Endothelial cell of umbilical vein (primary cell): ENCODE results near the gene SLC23A1.

Experiments
- GATA2 ChIP-seq: IDR thresholded peaks from 2 replicates; pipeline ENCODE4 v1.7.0; 2011; ENCODE audit warnings: low read depth, mild to moderate bottlenecking, moderate library complexity, mixed read lengths, low read length; ENCODE audit not compliant: insufficient read length, insufficient read depth
- POLR2AphosphoS5 ChIP-seq: IDR thresholded peaks from 2 replicates; pipeline ENCODE4 v1.6.1; 2012; ENCODE audit warnings: low read depth, mild to moderate bottlenecking, control low read depth, low read length, moderate library complexity; ENCODE audit not compliant: insufficient read depth
- TF ChIP-seq, protein P1 (sequence below), 2 donors: IDR thresholded peaks; 1 replicate in 1 of 2; 2 replicates in 1 of 2; pipeline ENCODE4 v1.5.1; 2011; ENCODE audit warnings: low read length in 2 of 2, mild to moderate bottlenecking in 2 of 2, moderate library complexity in 2 of 2, control low read depth in 1 of 2, inconsistent platforms in 1 of 2, low read depth in 1 of 2; ENCODE audit not compliant: insufficient read depth in 1 of 2; ENCODE audit errors: extremely low read depth in 1 of 2

DNA sequence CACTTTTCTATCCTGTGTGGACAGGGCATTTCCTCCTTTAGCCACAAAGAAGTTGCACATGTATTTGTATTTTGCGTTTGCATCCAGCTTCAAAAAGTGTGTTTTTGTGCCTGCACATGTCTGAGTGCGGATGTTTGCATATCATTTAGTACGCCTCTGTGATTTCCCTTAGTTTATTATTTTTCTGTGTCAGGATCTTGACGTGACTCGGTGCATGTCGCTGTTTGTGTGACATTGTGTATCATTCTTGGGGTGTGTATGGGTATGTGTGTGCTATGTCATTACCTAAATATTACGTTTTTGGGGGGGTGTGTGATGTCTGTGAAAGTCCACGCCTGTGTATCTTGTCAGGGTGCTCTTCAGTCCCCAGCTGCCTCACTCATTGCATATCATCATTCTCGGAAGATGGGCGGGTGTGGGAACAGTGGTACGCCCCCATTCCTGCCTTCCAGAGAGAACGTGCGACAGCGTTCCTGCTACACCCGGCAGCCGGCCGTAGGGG, 41.9 kb downstream of the SLC23A1 start:
- TF ChIP-seq, protein P1, sequence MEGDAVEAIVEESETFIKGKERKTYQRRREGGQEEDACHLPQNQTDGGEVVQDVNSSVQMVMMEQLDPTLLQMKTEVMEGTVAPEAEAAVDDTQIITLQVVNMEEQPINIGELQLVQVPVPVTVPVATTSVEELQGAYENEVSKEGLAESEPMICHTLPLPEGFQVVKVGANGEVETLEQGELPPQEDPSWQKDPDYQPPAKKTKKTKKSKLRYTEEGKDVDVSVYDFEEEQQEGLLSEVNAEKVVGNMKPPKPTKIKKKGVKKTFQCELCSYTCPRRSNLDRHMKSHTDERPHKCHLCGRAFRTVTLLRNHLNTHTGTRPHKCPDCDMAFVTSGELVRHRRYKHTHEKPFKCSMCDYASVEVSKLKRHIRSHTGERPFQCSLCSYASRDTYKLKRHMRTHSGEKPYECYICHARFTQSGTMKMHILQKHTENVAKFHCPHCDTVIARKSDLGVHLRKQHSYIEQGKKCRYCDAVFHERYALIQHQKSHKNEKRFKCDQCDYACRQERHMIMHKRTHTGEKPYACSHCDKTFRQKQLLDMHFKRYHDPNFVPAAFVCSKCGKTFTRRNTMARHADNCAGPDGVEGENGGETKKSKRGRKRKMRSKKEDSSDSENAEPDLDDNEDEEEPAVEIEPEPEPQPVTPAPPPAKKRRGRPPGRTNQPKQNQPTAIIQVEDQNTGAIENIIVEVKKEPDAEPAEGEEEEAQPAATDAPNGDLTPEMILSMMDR (IDR thresholded peaks at IDR 0.05; ENCODE audit: extremely low read depth in 1 of 2, insufficient read depth in 1 of 2, low read depth in 1 of 2, low read length in 2 of 2): no peak
- TF ChIP-seq GATA2 (no peak), POLR2AphosphoS5 (no peak)
